ENCODE results near the gene PUS10.

DNA sequence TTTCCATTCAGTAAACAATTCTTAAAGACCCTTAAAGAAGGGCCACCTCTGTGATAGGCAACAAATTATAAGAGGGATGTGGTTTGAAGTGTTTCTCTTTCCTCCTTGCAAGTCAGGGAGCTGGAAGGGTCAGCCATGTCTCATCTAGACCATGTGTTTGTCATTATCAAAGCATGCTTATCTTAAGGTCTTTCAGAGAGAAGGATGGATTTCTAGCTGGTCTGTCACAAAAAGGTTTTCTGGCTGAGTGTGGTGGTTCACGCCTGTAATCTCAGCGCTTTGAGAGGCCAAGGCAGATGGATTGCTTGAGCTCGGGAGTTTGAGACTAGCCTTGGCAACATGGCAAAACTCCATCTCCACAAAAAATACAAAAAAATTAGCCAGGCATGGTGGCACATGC, 59.7 kb downstream of the PUS10 start:
- TF ChIP-seq POLR2A (IDR thresholded peaks at IDR 0.05; ENCODE audit: extremely low read depth, insufficient read length) (no peak), MYC (IDR thresholded peaks at IDR 0.05; ENCODE audit: low read depth, low read length) (no peak), MAX (IDR thresholded peaks at IDR 0.05; ENCODE audit: low read depth, low read length) (no peak)
- TF ChIP-seq, protein P1, sequence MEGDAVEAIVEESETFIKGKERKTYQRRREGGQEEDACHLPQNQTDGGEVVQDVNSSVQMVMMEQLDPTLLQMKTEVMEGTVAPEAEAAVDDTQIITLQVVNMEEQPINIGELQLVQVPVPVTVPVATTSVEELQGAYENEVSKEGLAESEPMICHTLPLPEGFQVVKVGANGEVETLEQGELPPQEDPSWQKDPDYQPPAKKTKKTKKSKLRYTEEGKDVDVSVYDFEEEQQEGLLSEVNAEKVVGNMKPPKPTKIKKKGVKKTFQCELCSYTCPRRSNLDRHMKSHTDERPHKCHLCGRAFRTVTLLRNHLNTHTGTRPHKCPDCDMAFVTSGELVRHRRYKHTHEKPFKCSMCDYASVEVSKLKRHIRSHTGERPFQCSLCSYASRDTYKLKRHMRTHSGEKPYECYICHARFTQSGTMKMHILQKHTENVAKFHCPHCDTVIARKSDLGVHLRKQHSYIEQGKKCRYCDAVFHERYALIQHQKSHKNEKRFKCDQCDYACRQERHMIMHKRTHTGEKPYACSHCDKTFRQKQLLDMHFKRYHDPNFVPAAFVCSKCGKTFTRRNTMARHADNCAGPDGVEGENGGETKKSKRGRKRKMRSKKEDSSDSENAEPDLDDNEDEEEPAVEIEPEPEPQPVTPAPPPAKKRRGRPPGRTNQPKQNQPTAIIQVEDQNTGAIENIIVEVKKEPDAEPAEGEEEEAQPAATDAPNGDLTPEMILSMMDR (IDR thresholded peaks at IDR 0.05; ENCODE audit: low read depth, low read length): no peak

Data from NB4 (cell line).